PC-9 (cell line): ENCODE data around the gene MDFIC. TPM values are rescaled to one million over a fixed set of nuclear protein-coding genes. Genes with fewer than 3 reads are reported as not detected.

ENCODE experiments used
- BruUV-seq: library from RNA; stranded (reverse); fragments of 400-500 nt; replicated peaks from 2 replicates; lab custom pipeline; 2021; lab: Mats Ljungman, UMichigan
- CTCF ChIA-PET: fragments of 300-600 bp; sonication (Branson Sonifier 250); formaldehyde crosslinking; loops from one replicate; lab custom pipeline; 2022; ENCODE audit warnings: antibody characterized with exemption; lab: Charles Lee
- POLR2A ChIA-PET: fragments of 300-600 bp; sonication (Branson Sonifier 250); formaldehyde crosslinking; loops from one replicate; lab custom pipeline; 2022; ENCODE audit warnings: antibody characterized with exemption; ENCODE audit not compliant: unreplicated experiment; lab: Charles Lee
- DNase-seq, 2 experiments: peaks; one replicate each; pipeline versions ENCODE4 v3.0.0 to v3.0.0-alpha.2; 2015 to 2022; ENCODE audit warnings: mixed read lengths in 1 of 2
- H2AFZ ChIP-seq: fragments of 200-600 bp; sonication (generic); 2 replicates; pipeline ENCODE4 v1.8.1; 2017; ENCODE audit warnings: antibody characterized with exemption
- H3F3A ChIP-seq: fragments of 200-600 bp; sonication (generic); 2 replicates; pipeline ENCODE4 v1.8.1; 2017; ENCODE audit warnings: antibody characterized with exemption, mild to moderate bottlenecking, low read depth; ENCODE audit not compliant: insufficient read depth
- H3K27ac ChIP-seq: fragments of 200-600 bp; sonication (generic); 2 replicates; pipeline ENCODE4 v1.6.1; 2016; ENCODE audit warnings: mixed run types
- H3K27me3 ChIP-seq: fragments of 200-600 bp; sonication (generic); 2 replicates; pipeline ENCODE4 v1.6.1; 2016; ENCODE audit warnings: low read depth, mixed run types; ENCODE audit not compliant: insufficient read depth
- H3K36me3 ChIP-seq: fragments of 200-600 bp; sonication (generic); 2 replicates; pipeline ENCODE4 v1.6.1; 2016; ENCODE audit warnings: low read depth, mixed run types
- H3K4me1 ChIP-seq: fragments of 200-600 bp; sonication (generic); replicated peaks from 2 replicates; pipeline ENCODE4 v1.6.1; 2016; ENCODE audit warnings: mixed run types; ENCODE audit not compliant: insufficient read depth
- H3K4me2 ChIP-seq: fragments of 200-600 bp; sonication (generic); 2 replicates; pipeline ENCODE4 v1.6.1; 2017; ENCODE audit warnings: mixed run types
- H3K4me3 ChIP-seq: fragments of 200-600 bp; sonication (generic); 2 replicates; pipeline ENCODE4 v1.6.1; 2016; ENCODE audit warnings: mixed run types
- H3K79me2 ChIP-seq: fragments of 200-600 bp; sonication (generic); 2 replicates; pipeline ENCODE4 v1.6.1; 2017; ENCODE audit warnings: low read depth, mixed run types
- H3K9me2 ChIP-seq: fragments of 200-600 bp; sonication (generic); 2 replicates; pipeline ENCODE4 v1.8.1; 2017; ENCODE audit warnings: mild to moderate bottlenecking; ENCODE audit not compliant: insufficient read depth
- H3K9me3 ChIP-seq: fragments of 200-600 bp; sonication (generic); 2 replicates; pipeline ENCODE4 v1.8.1; 2016; ENCODE audit warnings: low read depth; ENCODE audit not compliant: insufficient read depth
- H4K20me1 ChIP-seq: fragments of 200-600 bp; sonication (generic); 2 replicates; pipeline ENCODE4 v1.8.1; 2017; ENCODE audit not compliant: insufficient read depth
- EZH2 ChIP-seq: fragments of 200-600 bp; sonication (generic); IDR thresholded peaks from 2 replicates; pipeline ENCODE4 v1.8.0; 2017; ENCODE audit warnings: antibody characterized with exemption, low read depth
- intact Hi-C: fragments of 100-400 bp; cut with micrococcal nuclease; formaldehyde crosslinking; loops from one replicate; pipeline ENCODE4 v1.10.0; 2022; ENCODE audit not compliant: unreplicated experiment
- total RNA-seq: library from RNA; stranded (reverse); gene quantifications from 2 replicates; pipeline ENCODE4 v1.2.3, GENCODE V29; 2021
- TF ChIP-seq, protein P1 (sequence below): fragments of 200-600 bp; sonication (generic); conservative IDR thresholded peaks from 2 replicates; pipeline ENCODE4 v1.6.1; 2017; ENCODE audit warnings: mixed run types, antibody characterized with exemption, mild to moderate bottlenecking, moderate library complexity

MDFIC gene
- total RNA-seq, 1 experiment from 2014 or later, result 38.9 TPM

DNA sequence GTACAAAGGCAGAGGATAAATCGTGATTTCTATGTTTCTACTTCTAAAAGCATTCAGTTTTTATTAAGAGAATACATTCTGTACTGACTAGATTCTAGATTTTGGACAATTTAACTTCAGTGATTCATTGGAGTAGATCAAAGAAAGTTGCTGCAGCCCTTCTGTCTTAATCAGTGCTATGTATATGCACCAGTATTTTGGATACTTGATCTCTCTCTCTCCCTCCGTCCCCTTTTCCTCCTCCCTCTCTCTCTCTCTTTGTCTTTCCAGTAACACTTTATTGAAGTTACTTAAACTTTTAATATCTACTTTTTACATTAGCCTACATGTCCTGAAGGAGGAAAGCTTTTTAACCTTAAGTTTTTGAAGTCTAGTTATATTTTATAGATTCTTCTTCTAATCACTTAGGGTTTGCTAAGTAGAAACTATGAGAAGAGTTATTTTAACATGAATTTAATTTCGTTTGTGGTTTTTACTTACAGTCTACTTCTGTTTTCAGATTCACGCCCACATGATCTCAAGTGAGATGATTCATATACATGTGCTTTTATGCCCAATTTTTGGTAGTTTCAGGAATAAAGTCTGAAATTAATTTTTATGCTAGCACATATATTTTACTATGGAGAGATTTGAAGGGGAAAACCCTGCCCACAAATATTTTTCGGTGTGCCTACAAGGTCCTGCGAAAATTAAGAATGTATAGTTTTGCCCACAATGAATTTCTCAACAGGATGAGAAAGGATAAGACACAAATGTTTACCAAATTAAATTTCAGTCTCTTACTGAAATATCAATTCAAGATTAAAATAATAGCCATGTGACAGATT, 9.1 kb downstream of the MDFIC start:
- Histone ChIP-seq H4K20me1 (no peaks in the 10 kb centered on the region), H3F3A (no peaks in the 10 kb centered on the region), H3K27ac (no peak overlapping the region), H3K36me3 (peaks cover 18% of the 10 kb centered on the region; the same call in 1 of the 2 replicates), H3K79me2 (peaks cover 72% of the 10 kb centered on the region), H2AFZ (no peak overlapping the region), H3K27me3 (no peaks in the 10 kb centered on the region), H3K9me3 (no peaks in the 10 kb centered on the region), H3K4me1 (peaks cover under 1% of the 10 kb centered on the region; the same call in 1 of the 2 replicates), H3K9me2 (no peaks in the 10 kb centered on the region), H3K4me3 (no peak overlapping the region), H3K4me2 (no peak overlapping the region)
- ChIA-PET CTCF (no interaction called here), POLR2A (no interaction called here)
- TF ChIP-seq EZH2, result no peak
- TF ChIP-seq, protein P1, sequence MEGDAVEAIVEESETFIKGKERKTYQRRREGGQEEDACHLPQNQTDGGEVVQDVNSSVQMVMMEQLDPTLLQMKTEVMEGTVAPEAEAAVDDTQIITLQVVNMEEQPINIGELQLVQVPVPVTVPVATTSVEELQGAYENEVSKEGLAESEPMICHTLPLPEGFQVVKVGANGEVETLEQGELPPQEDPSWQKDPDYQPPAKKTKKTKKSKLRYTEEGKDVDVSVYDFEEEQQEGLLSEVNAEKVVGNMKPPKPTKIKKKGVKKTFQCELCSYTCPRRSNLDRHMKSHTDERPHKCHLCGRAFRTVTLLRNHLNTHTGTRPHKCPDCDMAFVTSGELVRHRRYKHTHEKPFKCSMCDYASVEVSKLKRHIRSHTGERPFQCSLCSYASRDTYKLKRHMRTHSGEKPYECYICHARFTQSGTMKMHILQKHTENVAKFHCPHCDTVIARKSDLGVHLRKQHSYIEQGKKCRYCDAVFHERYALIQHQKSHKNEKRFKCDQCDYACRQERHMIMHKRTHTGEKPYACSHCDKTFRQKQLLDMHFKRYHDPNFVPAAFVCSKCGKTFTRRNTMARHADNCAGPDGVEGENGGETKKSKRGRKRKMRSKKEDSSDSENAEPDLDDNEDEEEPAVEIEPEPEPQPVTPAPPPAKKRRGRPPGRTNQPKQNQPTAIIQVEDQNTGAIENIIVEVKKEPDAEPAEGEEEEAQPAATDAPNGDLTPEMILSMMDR, result no peak
- no TSS peak for BruUV-seq
- intact Hi-C loops, result no loop called here
- DNase-seq, result no peak

DNA sequence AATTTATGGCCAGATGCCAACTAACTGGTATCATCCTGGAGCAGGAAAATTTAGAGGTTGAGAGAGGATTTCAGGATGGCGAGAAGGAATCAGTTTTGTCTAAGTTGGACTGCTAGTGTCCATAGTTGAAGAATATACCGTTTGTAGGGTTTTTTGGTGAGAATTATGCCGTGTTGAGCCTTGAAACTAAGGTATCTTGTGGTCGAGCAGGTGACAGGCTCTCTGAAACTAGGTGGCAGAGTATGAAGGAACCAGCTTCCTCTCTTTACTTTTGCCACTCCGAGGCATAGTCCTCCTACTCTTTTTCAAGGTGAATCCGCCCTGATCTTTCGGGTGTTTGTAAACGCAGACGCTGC, 9.7 kb downstream of the MDFIC start:
- intact Hi-C loops, result no loop called here
- H3K9me2 ChIP-seq, result no peaks in the 10 kb centered on the region
- no peak for DNase-seq
- CTCF ChIA-PET, result no interaction called here
- H3K4me1 ChIP-seq, result no peaks in the 10 kb centered on the region
- H4K20me1 ChIP-seq, result no peaks in the 10 kb centered on the region
- H3K4me2 ChIP-seq, result no peak overlapping the region
- no peak for TF ChIP-seq EZH2
- TF ChIP-seq, protein P1, result no peak
- H3K9me3 ChIP-seq, result no peaks in the 10 kb centered on the region
- H3K27me3 ChIP-seq, result no peaks in the 10 kb centered on the region
- BruUV-seq, result no TSS peak
- no peak overlapping the region for H3K27ac ChIP-seq
- H3F3A ChIP-seq, result no peaks in the 10 kb centered on the region
- POLR2A ChIA-PET, result no interaction called here
- H3K4me3 ChIP-seq, result no peak overlapping the region
- peaks cover 72% of the 10 kb centered on the region for H3K79me2 ChIP-seq
- H3K36me3 ChIP-seq, result peaks cover 16% of the 10 kb centered on the region; the same call in 1 of the 2 replicates
- H2AFZ ChIP-seq, result no peak overlapping the region

DNA sequence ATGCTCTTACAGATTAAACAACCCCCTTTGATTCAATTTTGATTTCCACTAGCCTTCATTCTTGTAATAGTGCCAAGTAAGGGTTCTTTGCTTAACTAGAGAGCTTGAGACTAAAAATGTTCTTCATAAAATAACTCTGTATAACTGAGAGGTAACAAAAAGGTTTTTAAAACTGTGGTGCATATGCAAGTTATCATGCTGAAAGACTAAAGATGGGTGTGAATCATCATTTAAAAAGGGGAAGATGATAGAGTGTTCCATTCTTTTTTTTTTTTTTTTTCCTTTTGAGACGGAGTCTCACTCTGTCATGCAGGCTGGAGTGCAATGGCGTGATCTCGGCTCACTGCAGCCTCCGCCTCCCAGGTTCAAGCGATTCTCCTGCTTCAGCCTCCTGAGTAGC, 11.1 kb downstream of the MDFIC start:
- H3K36me3 ChIP-seq, result 0 out of 2 replicates have a peak, but pooled peaks cover 11% of the 10 kb centered on the region
- H3K27me3 ChIP-seq, result no peaks in the 10 kb centered on the region
- no peaks in the 10 kb centered on the region for H3K4me1 ChIP-seq
- no peaks in the 10 kb centered on the region for H3F3A ChIP-seq
- BruUV-seq, result no TSS peak
- H3K4me3 ChIP-seq, result no peak overlapping the region
- H3K79me2 ChIP-seq, result peaks cover 68% of the 10 kb centered on the region
- H3K4me2 ChIP-seq, result no peak overlapping the region
- ChIA-PET CTCF (no interaction called here), POLR2A (no interaction called here)
- H3K27ac ChIP-seq, result no peak overlapping the region
- no peak overlapping the region for H2AFZ ChIP-seq
- intact Hi-C loops, result no loop called here
- H4K20me1 ChIP-seq, result no peaks in the 10 kb centered on the region
- no peaks in the 10 kb centered on the region for H3K9me3 ChIP-seq
- DNase-seq, result no peak
- TF ChIP-seq EZH2, result no peak
- TF ChIP-seq, protein P1, result no peak
- no peaks in the 10 kb centered on the region for H3K9me2 ChIP-seq
